ENCODE results near the gene SLC39A1.
A peak's percentile ranks its signal among the peaks of the same experiment; 100 is the strongest.

SLC39A1 gene

GRCh38 chr1:153976819-153977249 lies 13.5 kb upstream of the SLC39A1 start:
- DNase-seq (ENCODE audit: low read depth) = no peak

DNA sequence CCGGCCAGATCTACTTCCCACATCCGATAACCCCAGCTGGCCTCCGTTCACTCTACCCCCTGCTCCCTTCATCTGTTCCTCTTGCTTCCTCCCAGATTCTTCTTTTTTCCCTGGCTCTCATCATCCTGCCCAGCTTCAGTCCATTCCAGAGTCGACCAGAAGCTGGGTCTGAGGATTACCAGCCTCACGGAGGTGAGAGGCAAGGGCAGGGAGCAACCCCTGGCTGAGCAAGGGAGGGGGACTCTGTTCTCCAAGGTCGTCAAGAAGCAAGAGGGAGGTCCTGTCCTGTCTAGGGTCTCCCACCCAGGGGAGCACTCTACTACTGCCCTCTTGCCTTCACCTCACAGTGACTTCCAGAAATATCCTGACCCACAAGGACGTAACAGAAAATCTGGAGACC lies 10.2 kb upstream of the SLC39A1 start:
- DNase-seq (ENCODE audit: low read depth) = no peak

- DNase-seq (ENCODE audit: low read depth) = no peak
These were observed 9.7 kb upstream of the SLC39A1 start for GRCh38 chr1:153973071-153973470.

GRCh38 chr1:153970346-153970745 lies 7.0 kb upstream of the SLC39A1 start:
- DNase-seq (ENCODE audit: low read depth) = no peak

DNA sequence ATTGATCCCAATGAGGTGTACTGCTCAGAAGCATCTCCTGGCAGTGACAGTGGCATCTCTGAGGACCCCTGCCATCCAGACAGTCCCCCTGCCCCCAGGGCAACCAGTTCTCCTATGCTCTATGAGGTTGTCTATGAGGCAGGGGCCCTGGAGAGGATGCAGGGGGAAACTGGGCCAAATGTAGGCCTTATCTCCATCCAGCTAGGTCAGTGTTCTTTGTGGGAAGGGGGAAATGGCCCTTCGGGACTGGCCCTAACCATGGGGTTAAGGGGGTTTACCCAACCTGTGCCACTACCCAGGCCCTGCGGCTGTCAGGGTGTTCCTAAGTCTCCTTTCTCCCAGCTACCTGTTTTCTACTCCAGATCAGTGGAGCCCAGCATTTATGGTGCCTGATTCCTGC lies 5.6 kb upstream of the SLC39A1 start:
- DNase-seq (ENCODE audit: low read depth) = no peak

GRCh38 chr1:153968408-153968807 lies 5.1 kb upstream of the SLC39A1 start:
- no peak for DNase-seq (ENCODE audit: low read depth)

DNA sequence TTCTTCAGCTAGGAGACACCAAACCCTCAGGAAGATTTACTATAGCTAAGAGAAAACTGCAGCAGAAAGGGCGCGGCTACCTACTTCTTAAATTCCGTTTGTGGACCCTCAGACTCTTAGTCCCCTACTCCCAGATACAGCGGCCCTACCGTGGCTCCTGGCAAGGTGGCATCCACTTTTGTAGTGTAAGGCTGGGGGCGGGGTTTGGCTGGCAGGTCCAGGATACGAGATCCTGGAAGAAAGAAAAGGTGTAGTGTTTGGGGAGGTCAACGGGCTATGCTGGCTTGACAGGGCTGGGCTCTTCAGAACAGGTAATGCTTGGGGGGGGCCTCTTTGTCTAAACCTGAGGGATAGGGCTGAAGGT lies 4.6 kb upstream of the SLC39A1 start:
- no peak for DNase-seq (ENCODE audit: low read depth)

DNA sequence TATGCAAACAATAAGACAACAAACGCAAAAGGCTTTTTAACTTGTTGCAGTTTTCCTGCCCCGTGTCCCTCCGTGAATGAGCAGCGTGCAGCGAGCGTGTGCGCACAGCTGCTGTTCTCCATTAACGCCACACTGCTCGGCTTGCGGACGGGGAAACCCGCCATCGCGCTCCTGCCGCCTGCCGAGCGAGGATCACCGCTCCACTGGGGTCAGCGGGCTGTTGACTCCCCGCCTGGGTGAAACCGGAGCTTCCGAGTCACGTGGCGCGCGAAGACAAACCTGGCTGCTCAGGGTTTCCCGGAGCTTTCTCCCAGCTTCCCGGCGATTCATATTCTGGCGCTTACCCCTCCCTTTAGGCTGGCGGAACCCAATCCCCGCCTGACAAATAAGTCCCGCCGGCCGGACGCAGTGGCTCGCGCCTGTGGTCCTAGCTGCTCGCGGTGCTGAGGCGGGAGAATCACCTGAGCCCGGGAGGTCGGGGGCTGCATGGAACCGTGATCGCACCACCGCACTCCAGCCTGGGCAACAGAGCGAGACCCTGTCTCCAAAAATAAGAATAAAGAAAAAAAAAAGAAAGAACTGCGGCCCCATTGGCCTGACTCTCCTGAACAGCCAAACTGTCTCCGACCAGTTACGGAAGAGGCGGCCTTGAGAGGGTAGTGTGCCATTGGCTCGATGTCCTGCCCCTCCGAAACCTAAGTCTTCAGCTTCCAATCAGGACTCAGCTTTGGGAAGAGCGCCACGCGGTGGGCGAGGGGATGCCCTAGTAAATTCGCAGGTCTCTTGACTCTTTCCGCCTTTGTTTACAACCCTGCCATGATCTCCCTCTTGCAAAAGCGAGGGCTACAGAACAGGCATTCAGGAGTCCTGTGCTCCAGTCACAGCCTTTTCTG lies 4.0 kb upstream of the SLC39A1 start, which contains the start of gene CREB3L4:
TSS of gene CREB3L4 (plus strand) at position 796 of the 893 bp plus-strand sequence. CDS start 624 bp downstream, outside the sequence.
- peak; percentile 97 for DNase-seq (ENCODE audit: low read depth)

DNA sequence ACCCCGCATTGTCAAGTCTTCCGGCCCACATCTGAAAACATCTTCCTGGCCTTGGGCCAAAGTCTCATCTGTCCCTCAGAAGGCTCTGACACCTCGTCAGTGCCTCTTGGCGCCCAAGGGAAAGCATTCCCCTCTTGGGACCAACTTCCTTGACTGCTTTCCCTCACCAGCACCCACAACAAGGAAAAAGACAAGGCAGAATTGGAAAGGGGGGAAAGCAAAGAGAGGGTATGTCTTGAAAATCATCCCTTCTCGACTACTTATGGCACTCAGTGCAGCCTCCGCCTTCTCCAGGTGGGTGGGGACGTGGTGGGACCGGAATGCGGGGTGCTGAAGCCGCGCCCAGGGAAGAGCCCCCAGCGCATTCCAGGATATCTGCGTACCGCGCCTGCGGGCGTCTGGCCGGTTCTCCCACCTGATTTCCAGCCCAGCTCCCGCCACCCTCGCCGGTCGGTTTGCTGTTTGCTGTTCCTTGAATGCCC lies 554 bp upstream of the SLC39A1 start:
- DNase-seq (ENCODE audit: low read depth) = peak; percentile 54

DNA sequence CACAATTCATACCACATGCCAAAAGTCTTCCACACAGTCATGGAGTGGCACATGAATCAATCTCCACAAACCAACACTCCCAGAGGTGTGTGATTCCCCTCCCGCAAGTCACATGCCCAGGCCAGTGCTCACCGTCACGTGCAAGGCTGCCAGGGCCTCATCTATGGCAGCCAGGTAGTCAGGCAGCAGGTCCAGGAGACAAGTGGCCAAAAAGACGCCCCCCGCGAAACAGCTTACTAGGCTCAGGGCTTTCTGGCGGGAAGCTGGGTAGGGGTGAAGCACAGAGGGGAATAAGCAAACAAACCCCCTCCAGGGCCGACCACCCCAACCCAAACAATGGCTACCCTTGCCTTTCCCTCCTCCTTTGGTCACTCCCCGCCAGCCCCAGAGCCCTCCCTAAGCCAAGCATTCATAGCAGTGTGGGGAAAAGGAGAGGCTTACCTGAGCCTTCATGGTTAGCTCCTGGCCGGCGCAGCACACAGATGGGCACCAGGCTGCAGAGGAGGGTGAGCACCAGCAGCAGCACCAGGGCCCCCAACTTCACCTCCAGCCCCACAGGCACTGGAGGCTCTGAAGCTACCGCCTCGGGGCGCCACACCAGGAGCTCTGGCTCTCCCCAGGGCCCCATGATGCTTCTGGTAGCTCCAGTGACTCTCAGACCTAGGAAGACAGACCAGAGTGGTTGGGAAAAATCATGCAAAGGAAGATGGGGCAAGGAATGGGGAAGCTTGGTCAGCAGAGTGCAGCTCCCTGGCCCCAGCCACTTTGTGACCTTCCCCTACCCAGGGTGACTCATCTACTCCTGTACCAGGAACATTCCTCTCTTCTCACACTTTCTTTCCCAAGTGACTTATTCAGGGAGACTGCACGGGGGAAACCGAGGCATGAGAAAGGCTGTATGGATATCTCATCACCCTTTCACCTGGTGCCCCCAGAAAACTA lies 978 bp downstream of the SLC39A1 start:
- peak; percentile 84 for DNase-seq (ENCODE audit: low read depth)

DNA sequence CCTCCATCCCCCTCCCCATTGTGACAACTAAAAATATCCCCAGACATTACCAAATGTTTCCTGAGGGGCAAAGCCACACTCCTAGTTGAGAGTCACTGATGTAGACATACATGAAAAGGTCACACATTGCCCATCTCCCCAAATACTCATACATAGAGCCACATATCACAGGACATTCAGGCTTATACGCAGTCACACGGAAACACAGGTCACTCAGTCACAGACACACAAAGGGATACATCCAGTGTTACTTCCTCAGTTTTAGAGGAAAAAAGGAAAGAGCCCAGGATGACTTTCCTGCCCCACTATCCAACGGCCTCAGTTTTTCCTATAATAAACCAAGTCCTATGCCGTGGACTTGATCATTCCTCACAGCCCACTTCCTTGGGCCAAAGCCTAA lies 1.9 kb downstream of the SLC39A1 start:
- DNase-seq (ENCODE audit: low read depth) = no peak

DNA sequence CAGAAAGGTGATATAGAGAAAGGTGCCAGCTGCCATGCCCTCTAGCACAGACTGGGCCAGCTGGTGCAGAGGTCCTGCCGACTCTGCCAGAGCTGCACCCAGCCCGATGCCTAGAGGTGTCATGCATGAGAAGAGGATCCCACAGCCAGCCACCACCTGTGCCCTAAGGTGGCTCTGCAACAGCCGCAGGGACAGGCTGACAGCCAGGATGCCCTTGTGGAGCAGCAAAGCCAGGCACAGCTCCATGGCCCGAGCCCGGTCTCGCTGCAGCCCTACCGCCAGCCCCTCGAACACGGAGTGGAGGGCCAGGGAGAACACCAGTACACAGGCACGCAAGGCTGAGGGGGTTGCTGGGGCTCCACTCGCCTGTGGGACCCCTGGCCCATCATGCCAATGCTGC lies 3.1 kb downstream of the SLC39A1 start:
- no peak for DNase-seq (ENCODE audit: low read depth)

DNA sequence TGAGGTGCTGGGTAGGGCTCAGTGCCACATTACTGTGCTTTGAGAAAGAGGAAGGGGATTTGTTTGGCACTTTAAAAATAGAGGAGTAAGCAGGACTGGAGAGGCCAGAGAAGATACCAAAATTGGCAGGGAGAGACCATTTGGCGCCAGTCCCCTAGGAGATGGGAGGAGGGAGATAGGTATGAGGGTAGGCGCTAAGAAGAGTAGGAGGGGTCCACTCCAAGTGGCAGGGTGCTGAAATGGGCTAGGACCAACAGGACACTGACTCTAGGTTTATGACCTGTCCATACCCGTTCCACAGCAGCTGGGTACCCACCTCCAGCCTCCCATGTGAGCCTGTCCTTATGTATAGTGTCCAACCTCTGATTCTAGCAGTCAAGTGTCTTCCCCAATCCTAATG lies 3.9 kb downstream of the SLC39A1 start:
- no peak for DNase-seq (ENCODE audit: low read depth)

GRCh38 chr1:153958961-153959260 lies 4.4 kb downstream of the SLC39A1 start:
- no peak for DNase-seq (ENCODE audit: low read depth)

- DNase-seq (ENCODE audit: low read depth) = peak; percentile 99
These were observed 5.0 kb downstream of the SLC39A1 start, which contains the start of gene CRTC2 for GRCh38 chr1:153958111-153958960. CRTC2 (minus strand) TSS chr1:153958612; CDS start chr1:153958497, 115 bp downstream.

DNA sequence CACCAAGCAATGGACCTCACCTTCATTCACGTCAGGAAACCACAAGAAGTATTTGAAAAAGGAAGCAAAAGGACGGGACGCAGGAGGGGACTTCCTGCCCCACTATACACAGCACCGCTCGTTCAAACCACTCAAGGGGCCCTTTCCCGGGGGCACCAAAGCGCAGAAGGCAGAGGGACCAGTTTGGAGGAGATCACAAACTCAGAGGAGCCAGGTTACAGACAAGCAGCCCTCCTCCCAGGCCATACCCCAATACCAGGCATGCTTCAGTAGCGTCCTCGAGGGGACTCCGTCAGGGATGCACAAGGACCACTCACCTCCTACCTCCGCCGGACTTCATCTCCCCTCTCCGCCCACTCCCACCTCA lies 5.6 kb downstream of the SLC39A1 start:
- peak; percentile 37 for DNase-seq (ENCODE audit: low read depth)

DNA sequence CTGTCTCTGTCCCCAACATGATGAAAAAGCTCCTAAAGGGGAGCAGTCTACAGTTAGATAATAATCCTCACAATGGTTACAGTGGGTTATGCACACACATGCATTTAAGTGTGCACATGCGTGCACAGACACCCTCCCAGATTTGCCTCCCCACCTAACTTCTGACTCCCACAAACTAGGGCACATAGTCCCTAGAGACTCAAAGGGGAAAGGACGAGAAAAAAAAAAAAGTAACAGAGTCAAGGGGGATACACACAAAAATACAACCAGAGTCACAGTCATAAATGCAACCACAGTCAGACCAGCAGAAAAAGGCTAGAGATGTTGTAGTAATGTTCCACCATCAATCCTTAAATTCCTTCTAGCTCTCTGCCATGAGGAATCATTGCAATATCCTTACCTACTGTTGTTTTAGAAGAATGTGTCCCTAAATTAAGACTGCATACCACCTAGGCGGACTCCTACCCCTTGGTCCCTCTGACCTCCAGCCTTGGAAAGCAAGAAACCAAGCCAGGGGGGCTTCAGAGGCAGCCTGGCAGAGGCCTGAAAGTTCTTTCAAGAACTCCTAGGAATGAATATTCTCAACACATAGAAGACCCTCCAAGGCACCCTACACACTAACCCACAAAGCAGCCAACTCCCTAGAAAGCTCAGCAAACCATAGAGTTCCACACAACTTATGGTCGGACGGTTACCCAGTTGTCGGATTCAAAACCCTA lies 6.2 kb downstream of the SLC39A1 start:
- DNase-seq (ENCODE audit: low read depth) = no peak

GRCh38 chr1:153954826-153955225 lies 8.5 kb downstream of the SLC39A1 start:
- no peak for DNase-seq (ENCODE audit: low read depth)

- no peak for DNase-seq (ENCODE audit: low read depth)
These were observed 9.4 kb downstream of the SLC39A1 start for GRCh38 chr1:153953859-153954365.

- DNase-seq (ENCODE audit: low read depth) = no peak
These were observed 11.5 kb downstream of the SLC39A1 start for GRCh38 chr1:153951801-153952200.

DNA sequence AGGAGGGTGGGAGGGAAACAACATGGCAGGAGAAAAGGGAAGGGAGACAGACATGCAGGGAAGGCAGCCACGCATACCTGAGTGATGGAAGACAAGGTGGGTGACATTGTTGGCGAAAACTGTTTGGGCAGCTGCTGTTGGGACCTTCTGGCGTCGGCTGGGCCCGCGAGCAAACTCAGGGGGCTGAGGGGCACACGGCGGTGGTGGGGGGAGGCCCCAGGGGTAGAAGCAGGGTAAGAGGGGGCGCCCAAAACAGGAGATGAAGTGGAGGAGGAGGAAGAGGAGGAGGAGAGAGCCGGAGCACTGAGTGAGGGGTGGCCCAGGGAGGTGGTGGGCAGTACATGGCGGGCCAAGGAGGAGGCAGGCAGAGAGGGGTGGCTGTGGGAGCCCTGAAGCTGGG lies 12.2 kb downstream of the SLC39A1 start:
- no peak for DNase-seq (ENCODE audit: low read depth)
